ENCODE results near the gene CDK5RAP3.

The CDK5RAP3 gene

GRCh38 chr17:47942568-47942967, 28.3 kb upstream of the CDK5RAP3 start:
- H3K4me1 Mint-ChIP-seq (ENCODE audit: low read depth) = peaks cover 69% of the 10 kb centered on the region
- no peaks in the 10 kb centered on the region for H3K9me3 Mint-ChIP-seq
- H3K27me3 Mint-ChIP-seq = no peaks in the 10 kb centered on the region
- intact Hi-C loops (cut with micrococcal nuclease) = no loop called here
- peak overlapping the region; percentile 87 for H3K27ac Mint-ChIP-seq
- peak overlapping the region; percentile 86 for H3K4me3 Mint-ChIP-seq
- peaks cover 54% of the 10 kb centered on the region for H3K36me3 Mint-ChIP-seq (ENCODE audit: low read depth)

GRCh38 chr17:47945080-47945479, 25.8 kb upstream of the CDK5RAP3 start:
- Mint-ChIP-seq H3K36me3 (ENCODE audit: low read depth) (peaks cover 72% of the 10 kb centered on the region), H3K4me1 (ENCODE audit: low read depth) (peaks cover 87% of the 10 kb centered on the region), H3K27ac (peak overlapping the region; percentile 74), H3K4me3 (peak overlapping the region; percentile 30), H3K9me3 (no peaks in the 10 kb centered on the region), H3K27me3 (no peaks in the 10 kb centered on the region)
- intact Hi-C loops (cut with micrococcal nuclease) = no loop called here

- Mint-ChIP-seq H3K36me3 (ENCODE audit: low read depth) (peaks cover 71% of the 10 kb centered on the region), H3K4me1 (ENCODE audit: low read depth) (peaks cover 87% of the 10 kb centered on the region), H3K27ac (peak overlapping the region; percentile 74), H3K27me3 (no peaks in the 10 kb centered on the region), H3K4me3 (no peak overlapping the region), H3K9me3 (no peaks in the 10 kb centered on the region)
- intact Hi-C loops (cut with micrococcal nuclease) = no loop called here
Observed at GRCh38 chr17:47945529-47946508, 25.1 kb upstream of the CDK5RAP3 start.

- peak overlapping the region; percentile 74 for H3K27ac Mint-ChIP-seq
Observed at GRCh38 chr17:47946516-47946915, 24.4 kb upstream of the CDK5RAP3 start.

GRCh38 chr17:47946929-47947397, 23.9 kb upstream of the CDK5RAP3 start:
- Mint-ChIP-seq H3K4me3 (no peak overlapping the region), H3K9me3 (no peaks in the 10 kb centered on the region), H3K27me3 (no peaks in the 10 kb centered on the region), H3K36me3 (ENCODE audit: low read depth) (peaks cover 60% of the 10 kb centered on the region), H3K4me1 (ENCODE audit: low read depth) (peaks cover 88% of the 10 kb centered on the region), H3K27ac (peak overlapping the region; percentile 74)
- intact Hi-C loops (cut with micrococcal nuclease) = no loop called here

More at GRCh38 chr17:47946516-47946915, 24.4 kb upstream of the CDK5RAP3 start:
- Mint-ChIP-seq H3K4me3 (no peak overlapping the region), H3K4me1 (ENCODE audit: low read depth) (peaks cover 88% of the 10 kb centered on the region), H3K36me3 (ENCODE audit: low read depth) (peaks cover 64% of the 10 kb centered on the region), H3K27me3 (no peaks in the 10 kb centered on the region), H3K9me3 (no peaks in the 10 kb centered on the region)
- intact Hi-C loops (cut with micrococcal nuclease) = no loop called here

GRCh38 chr17:47948706-47949196, 22.2 kb upstream of the CDK5RAP3 start:
- no peaks in the 10 kb centered on the region for H3K27me3 Mint-ChIP-seq
- H3K27ac Mint-ChIP-seq = peak overlapping the region; percentile 67
- H3K36me3 Mint-ChIP-seq (ENCODE audit: low read depth) = peaks cover 64% of the 10 kb centered on the region
- no peaks in the 10 kb centered on the region for H3K9me3 Mint-ChIP-seq
- H3K4me1 Mint-ChIP-seq (ENCODE audit: low read depth) = peaks cover 89% of the 10 kb centered on the region
- no peak overlapping the region for H3K4me3 Mint-ChIP-seq
- intact Hi-C loops (cut with micrococcal nuclease) = loop anchor here (1.0 kb wide), 2 partner anchors 22 to 70 kb away; no protein-coding TSS in a partner anchor

- H3K27ac Mint-ChIP-seq = peak overlapping the region; percentile 67
- H3K4me1 Mint-ChIP-seq (ENCODE audit: low read depth) = peaks cover 83% of the 10 kb centered on the region
Observed at GRCh38 chr17:47949197-47949759, 21.6 kb upstream of the CDK5RAP3 start.

GRCh38 chr17:47949946-47950345, 21.0 kb upstream of the CDK5RAP3 start:
- intact Hi-C loops (cut with micrococcal nuclease) = loop anchor here (1.0 kb wide), 2 partner anchors 20 to 68 kb away; no protein-coding TSS in a partner anchor
- no peaks in the 10 kb centered on the region for H3K27me3 Mint-ChIP-seq
- H3K9me3 Mint-ChIP-seq = no peaks in the 10 kb centered on the region
- H3K27ac Mint-ChIP-seq = peak overlapping the region; percentile 67
- peaks cover 77% of the 10 kb centered on the region for H3K4me1 Mint-ChIP-seq (ENCODE audit: low read depth)
- H3K36me3 Mint-ChIP-seq (ENCODE audit: low read depth) = peaks cover 52% of the 10 kb centered on the region
- H3K4me3 Mint-ChIP-seq = no peak overlapping the region

More at GRCh38 chr17:47949197-47949759, 21.6 kb upstream of the CDK5RAP3 start:
- Mint-ChIP-seq H3K36me3 (ENCODE audit: low read depth) (peaks cover 58% of the 10 kb centered on the region), H3K9me3 (no peaks in the 10 kb centered on the region), H3K27me3 (no peaks in the 10 kb centered on the region), H3K4me3 (peak overlapping the region; percentile 51)
- intact Hi-C loops (cut with micrococcal nuclease) = loop anchor here (1.0 kb wide), 2 partner anchors 21 to 69 kb away; no protein-coding TSS in a partner anchor

- intact Hi-C loops (cut with micrococcal nuclease) = no loop called here
- Mint-ChIP-seq H3K27ac (peak overlapping the region; percentile 67), H3K4me3 (no peak overlapping the region), H3K36me3 (ENCODE audit: low read depth) (peaks cover 47% of the 10 kb centered on the region), H3K4me1 (ENCODE audit: low read depth) (peaks cover 72% of the 10 kb centered on the region), H3K9me3 (no peaks in the 10 kb centered on the region), H3K27me3 (no peaks in the 10 kb centered on the region)
Observed at GRCh38 chr17:47950448-47950847, 20.5 kb upstream of the CDK5RAP3 start.

- no peak overlapping the region for H3K4me3 Mint-ChIP-seq
- H3K4me1 Mint-ChIP-seq (ENCODE audit: low read depth) = peaks cover 52% of the 10 kb centered on the region
- intact Hi-C loops (cut with micrococcal nuclease) = no loop called here
- no peaks in the 10 kb centered on the region for H3K9me3 Mint-ChIP-seq
- peak overlapping the region; percentile 61 for H3K27ac Mint-ChIP-seq
- peaks cover 29% of the 10 kb centered on the region for H3K36me3 Mint-ChIP-seq (ENCODE audit: low read depth)
- H3K27me3 Mint-ChIP-seq = no peaks in the 10 kb centered on the region
Observed at GRCh38 chr17:47952171-47953021, 18.5 kb upstream of the CDK5RAP3 start.

GRCh38 chr17:47953909-47954308, 17.0 kb upstream of the CDK5RAP3 start:
- no peak overlapping the region for H3K27ac Mint-ChIP-seq
- H3K4me1 Mint-ChIP-seq (ENCODE audit: low read depth) = peaks cover 42% of the 10 kb centered on the region
- intact Hi-C loops (cut with micrococcal nuclease) = no loop called here

GRCh38 chr17:47955497-47956461, 15.1 kb upstream of the CDK5RAP3 start:
- Mint-ChIP-seq H3K9me3 (no peaks in the 10 kb centered on the region), H3K4me1 (ENCODE audit: low read depth) (peaks cover 23% of the 10 kb centered on the region), H3K4me3 (no peak overlapping the region), H3K27me3 (peaks cover 1% of the 10 kb centered on the region), H3K36me3 (ENCODE audit: low read depth) (peaks cover 10% of the 10 kb centered on the region), H3K27ac (no peak overlapping the region)
- intact Hi-C loops (cut with micrococcal nuclease) = no loop called here

More at GRCh38 chr17:47953909-47954308, 17.0 kb upstream of the CDK5RAP3 start:
- Mint-ChIP-seq H3K36me3 (ENCODE audit: low read depth) (peaks cover 16% of the 10 kb centered on the region), H3K9me3 (no peaks in the 10 kb centered on the region), H3K4me3 (no peak overlapping the region), H3K27me3 (no peaks in the 10 kb centered on the region)
